SK-N-SH (cell line): ENCODE measurements around the gene TCF25. TPM values are rescaled to one million over a fixed set of nuclear protein-coding genes. Genes with fewer than 3 reads are reported as not detected.

ENCODE experiments used
- CTCF ChIA-PET: fragments of 300-600, 350-600 bp; formaldehyde crosslinking; extraction: SDS; loops from one replicate; lab custom pipeline; 2021; lab: Yijun Ruan, JAX
- POLR2A ChIA-PET: fragments of 350-600 bp; sonication (Branson Sonifier 250); formaldehyde crosslinking; extraction: SDS; loops from one replicate; lab custom pipeline; 2020; ENCODE audit warnings: antibody characterized with exemption, inconsistent platforms; lab: Yijun Ruan, JAX
- DNase-seq: peaks from one replicate; pipeline ENCODE4 v3.0.0; 2012
- H2AFZ ChIP-seq: fragments of 200-600 bp; sonication (generic); 2 replicates; pipeline ENCODE4 v1.8.1; 2016; ENCODE audit warnings: antibody characterized with exemption, mild to moderate bottlenecking, low read depth
- H3F3A ChIP-seq: fragments of 200-600 bp; sonication (generic); replicated peaks from 2 replicates; pipeline ENCODE3; 2016; ENCODE audit warnings: antibody characterized with exemption, mild to moderate bottlenecking; ENCODE audit not compliant: insufficient read depth
- H3K27ac ChIP-seq, 2 experiments: fragments of 200-500 bp in 1 of 2; fragments of 200-600 bp in 1 of 2; sonication (Bioruptor generic) in 1 of 2; sonication (generic), shearing (Covaris generic) in 1 of 2; 2 replicates each; pipeline versions ENCODE4 v1.5.1 to v1.6.1; 2014 to 2016; ENCODE audit warnings: low read depth in 2 of 2, inconsistent platforms in 1 of 2, low read length in 1 of 2, mild to moderate bottlenecking in 1 of 2, mixed read lengths in 1 of 2
- H3K27me3 ChIP-seq: fragments of 200-600 bp; sonication (generic), shearing (Covaris generic); 2 replicates; pipeline ENCODE4 v1.6.1; 2016; ENCODE audit warnings: mixed run types; ENCODE audit not compliant: insufficient read depth
- H3K36me3 ChIP-seq, 2 experiments: fragments of 200-500 bp in 1 of 2; fragments of 200-600 bp in 1 of 2; sonication (Bioruptor generic) in 1 of 2; sonication (generic) in 1 of 2; replicated peaks in 1 of 2; 2 replicates each; pipeline versions ENCODE3 to v1.5.1; 2014 to 2016; ENCODE audit warnings: low read length in 1 of 2, mild to moderate bottlenecking in 1 of 2; ENCODE audit not compliant: insufficient read depth in 2 of 2, control insufficient read depth in 1 of 2
- H3K4me1 ChIP-seq, 2 experiments: fragments of 200-500 bp in 1 of 2; fragments of 200-600 bp in 1 of 2; sonication (Bioruptor generic) in 1 of 2; sonication (generic), shearing (Covaris generic) in 1 of 2; 2 replicates each; pipeline versions ENCODE4 v1.5.1 to v1.6.1; 2014 to 2016; ENCODE audit warnings: low read depth in 1 of 2, low read length in 1 of 2, mixed run types in 1 of 2; ENCODE audit not compliant: insufficient read depth in 2 of 2, control insufficient read depth in 1 of 2
- H3K4me2 ChIP-seq: fragments of 200-600 bp; sonication (generic), shearing (Covaris generic); 2 replicates; pipeline ENCODE4 v1.6.1; 2017; ENCODE audit warnings: mixed run types
- H3K4me3 ChIP-seq, 2 experiments: fragments of 200-500 bp in 1 of 2; fragments of 200-600 bp in 1 of 2; sonication (Bioruptor generic) in 1 of 2; sonication (generic), shearing (Covaris generic) in 1 of 2; 2 replicates each; pipeline versions ENCODE4 v1.5.1 to v1.8.1; 2014 to 2016; ENCODE audit warnings: low read depth in 2 of 2, inconsistent platforms in 1 of 2, low read length in 1 of 2, mild to moderate bottlenecking in 1 of 2, mixed read lengths in 1 of 2, moderate library complexity in 1 of 2
- H3K79me2 ChIP-seq: fragments of 200-600 bp; sonication (generic); 2 replicates; pipeline ENCODE4 v1.8.1; 2017; ENCODE audit warnings: mild to moderate bottlenecking; ENCODE audit not compliant: insufficient read depth
- H3K9ac ChIP-seq: fragments of 200-600 bp; sonication (generic); 2 replicates; pipeline ENCODE4 v1.6.1; 2017; ENCODE audit warnings: mixed run types
- H3K9me2 ChIP-seq: fragments of 200-600 bp; sonication (generic); 2 replicates; pipeline ENCODE4 v1.6.1; 2017; ENCODE audit warnings: mixed run types
- H3K9me3 ChIP-seq: fragments of 200-600 bp; sonication (generic); 2 replicates; pipeline ENCODE4 v1.6.1; 2017; ENCODE audit warnings: mixed run types, mild to moderate bottlenecking, moderate library complexity
- H4K20me1 ChIP-seq: fragments of 200-600 bp; sonication (generic); 2 replicates; pipeline ENCODE4 v1.6.1; 2017; ENCODE audit warnings: mild to moderate bottlenecking, mixed run types; ENCODE audit not compliant: insufficient read depth
- CHD2 ChIP-seq: fragments of 150-350 bp; IDR thresholded peaks from 2 replicates; pipeline ENCODE4 v1.6.1; 2018; ENCODE audit warnings: low read length; ENCODE audit not compliant: partially characterized antibody
- CTCF ChIP-seq: fragments of 200-600 bp; sonication (generic); IDR thresholded peaks from 2 replicates; pipeline ENCODE4 v1.6.1; 2017; ENCODE audit warnings: antibody characterized with exemption, mild to moderate bottlenecking, moderate library complexity
- ELF1 ChIP-seq: IDR thresholded peaks from 2 replicates; pipeline ENCODE4 v1.4.0; 2012
- EP300 ChIP-seq, 2 experiments: IDR thresholded peaks; 2 replicates each; pipeline versions ENCODE4 v1.4.0 to v1.6.1; 2012; ENCODE audit warnings: borderline replicate concordance in 1 of 2, low read depth in 1 of 2, low read length in 1 of 2
- EZH2phosphoT487 ChIP-seq: fragments of 200-600 bp; sonication (generic); IDR thresholded peaks from 2 replicates; pipeline ENCODE4 v1.6.1; 2017; ENCODE audit warnings: low read depth, mixed run types, mild to moderate bottlenecking, antibody characterized with exemption, moderate library complexity, borderline replicate concordance
- FOSL2 ChIP-seq: IDR thresholded peaks from 2 replicates; pipeline ENCODE4 v1.4.0; 2012; ENCODE audit warnings: low read depth, mild to moderate bottlenecking, moderate library complexity, borderline replicate concordance
- FOXJ3 ChIP-seq: sonication (generic); formaldehyde crosslinking; IDR thresholded peaks from 2 replicates; pipeline ENCODE4 v1.5.1; 2020; ENCODE audit warnings: mild to moderate bottlenecking, missing genetic modification reagents
- FOXM1 ChIP-seq: IDR thresholded peaks from 2 replicates; pipeline ENCODE4 v1.4.0; 2012; ENCODE audit warnings: low read depth, mild to moderate bottlenecking
- GATA2 ChIP-seq: sonication (generic); formaldehyde crosslinking; IDR thresholded peaks from 2 replicates; pipeline ENCODE4 v1.5.0; 2020; ENCODE audit warnings: mild to moderate bottlenecking, missing genetic modification reagents
- JUND ChIP-seq: IDR thresholded peaks from 2 replicates; pipeline ENCODE4 v1.4.0; 2012
- MEF2A ChIP-seq: IDR thresholded peaks from 2 replicates; pipeline ENCODE4 v1.4.0; 2012; ENCODE audit warnings: low read depth, borderline replicate concordance
- NRF1 ChIP-seq: IDR thresholded peaks from 2 replicates; pipeline ENCODE4 v1.6.1; 2012; ENCODE audit warnings: low read depth, mild to moderate bottlenecking, low read length
- POLR2AphosphoS5 ChIP-seq: IDR thresholded peaks from 2 replicates; pipeline ENCODE4 v1.6.1; 2012; ENCODE audit warnings: low read depth, low read length
- RAD21 ChIP-seq: IDR thresholded peaks from 2 replicates; pipeline ENCODE4 v1.6.1; 2012; ENCODE audit warnings: mild to moderate bottlenecking, low read length
- RCOR1 ChIP-seq: fragments of 150-350 bp; IDR thresholded peaks from 2 replicates; pipeline ENCODE4 v1.6.1; 2017; ENCODE audit warnings: antibody characterized with exemption, low read length
- SMC3 ChIP-seq: IDR thresholded peaks from 2 replicates; pipeline ENCODE4 v1.6.1; 2012; ENCODE audit warnings: low read depth, low read length, improper control_type of control experiment
- TCF12 ChIP-seq: IDR thresholded peaks from 2 replicates; pipeline ENCODE4 v1.4.0; 2012
- TEAD4 ChIP-seq: IDR thresholded peaks from 2 replicates; pipeline ENCODE4 v1.4.0; 2012; ENCODE audit warnings: mild to moderate bottlenecking, borderline replicate concordance; ENCODE audit not compliant: insufficient read depth
- WGBS: methylation state at CpG from one replicate; pipeline ENCODE4 v1.1.6; 2017; ENCODE audit warnings: low lambda C conversion rate; 5-methylcytosine and 5-hydroxymethylcytosine counted together
- polyA plus RNA-seq, 3 experiments: library from polyadenylated mRNA; depleted of rRNA; stranded (reverse); fragments of >200 nt; gene quantifications; 2 replicates each; pipeline ENCODE4 v1.2.3, GENCODE V29; 2012
- TF ChIP-seq, protein P1 (sequence below): IDR thresholded peaks from 2 replicates; pipeline ENCODE4 v1.4.0; 2012; ENCODE audit warnings: low read depth
- TF ChIP-seq, protein P2 (sequence below): IDR thresholded peaks from 2 replicates; pipeline ENCODE4 v1.4.0; 2012; ENCODE audit warnings: low read depth, borderline replicate concordance

TCF25 gene
- polyA plus RNA-seq, 1 of the 3 experiments (the other 2 are of a cell fraction), result 208 TPM

DNA sequence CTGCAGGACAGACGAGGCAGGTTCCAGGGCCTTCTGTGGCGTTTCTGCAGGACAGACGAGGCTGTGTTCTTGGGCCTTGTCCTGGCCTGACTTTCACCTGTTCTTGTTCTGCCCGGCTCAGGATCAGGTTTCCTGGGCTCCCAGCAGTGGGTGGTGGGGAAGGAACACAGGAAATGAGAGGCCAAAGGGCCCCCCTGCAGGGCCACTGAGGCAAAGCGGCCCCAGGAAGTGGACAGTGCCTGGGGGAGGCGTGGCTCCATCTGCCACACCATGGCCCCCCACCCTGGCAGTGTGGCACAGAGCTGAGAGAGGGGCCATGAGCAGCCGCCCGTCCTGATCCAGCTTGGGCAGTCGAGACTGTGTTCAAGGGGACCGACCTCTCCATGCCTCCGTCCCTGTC, 24.4 kb upstream of the TCF25 start:
- POLR2A ChIA-PET, result no interaction called here
- H3K27me3 ChIP-seq, result no peaks in the 10 kb centered on the region
- TF ChIP-seq SMC3 (no peak), EZH2phosphoT487 (no peak), ELF1 (no peak), CTCF (no peak), TEAD4 (no peak), CHD2 (no peak)
- TF ChIP-seq, all 33 proteins: peak for 0
- no peak for DNase-seq
- Histone ChIP-seq H3K79me2 (no peaks in the 10 kb centered on the region), H3K27ac (no peak overlapping the region), H2AFZ (no peak overlapping the region), H3K4me2 (no peak overlapping the region), H3K9me3 (no peaks in the 10 kb centered on the region), H3K36me3 (no peaks in the 10 kb centered on the region), H3K9me2 (no peaks in the 10 kb centered on the region), H3K4me3 (no peak overlapping the region), H4K20me1 (no peaks in the 10 kb centered on the region), H3K4me1 (no peaks in the 10 kb centered on the region; a peak in 1 of 4 replicates), H3K9ac (no peak overlapping the region), H3F3A (no peaks in the 10 kb centered on the region)
- 84% methylated on average over 5 of the region's 11 CpGs for WGBS
- CTCF ChIA-PET, result interaction anchor here (3.7 kb wide), 1 partner anchor 12 kb away, joined by 29 read pairs; no protein-coding TSS in a partner anchor

GRCh38 chr16:89853306-89853993, 19.9 kb upstream of the TCF25 start:
- DNase-seq, result no peak
- Histone ChIP-seq H3K27me3 (no peaks in the 10 kb centered on the region), H3K36me3 (no peaks in the 10 kb centered on the region), H3K4me3 (no peak overlapping the region), H3K4me1 (no peaks in the 10 kb centered on the region), H3K27ac (no peak overlapping the region), H3K9me3 (no peaks in the 10 kb centered on the region), H4K20me1 (no peaks in the 10 kb centered on the region), H3K9ac (no peak overlapping the region), H3K79me2 (no peaks in the 10 kb centered on the region), H3F3A (no peaks in the 10 kb centered on the region), H3K4me2 (no peak overlapping the region), H2AFZ (no peak overlapping the region), H3K9me2 (no peaks in the 10 kb centered on the region)
- 94% methylated on average over 8 of the region's 21 CpGs for WGBS
- ChIA-PET CTCF (interaction anchor here (1.0 to 1.6 kb wide), 2 partner anchors 20 to 101 kb away, joined by 3 to 4 read pairs; partner anchors contain the start of gene TCF25), POLR2A (no interaction called here)
- TF ChIP-seq, protein P1, sequence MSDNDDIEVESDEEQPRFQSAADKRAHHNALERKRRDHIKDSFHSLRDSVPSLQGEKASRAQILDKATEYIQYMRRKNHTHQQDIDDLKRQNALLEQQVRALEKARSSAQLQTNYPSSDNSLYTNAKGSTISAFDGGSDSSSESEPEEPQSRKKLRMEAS, result no peak
- TF ChIP-seq FOSL2 (no peak), GATA2 (CRISPR knock-in tag) (no peak), JUND (no peak), FOXM1 (no peak), RAD21 (no peak), MEF2A (no peak), POLR2AphosphoS5 (no peak), CHD2 (no peak), EP300 (IDR thresholded peaks at IDR 0.05; ENCODE audit: borderline replicate concordance in 1 of 2, low read depth in 1 of 2, low read length in 1 of 2) (no peak), FOXJ3 (CRISPR knock-in tag) (no peak), RCOR1 (no peak), EZH2phosphoT487 (no peak), NRF1 (no peak), TCF12 (no peak)
- TF ChIP-seq, protein P2, sequence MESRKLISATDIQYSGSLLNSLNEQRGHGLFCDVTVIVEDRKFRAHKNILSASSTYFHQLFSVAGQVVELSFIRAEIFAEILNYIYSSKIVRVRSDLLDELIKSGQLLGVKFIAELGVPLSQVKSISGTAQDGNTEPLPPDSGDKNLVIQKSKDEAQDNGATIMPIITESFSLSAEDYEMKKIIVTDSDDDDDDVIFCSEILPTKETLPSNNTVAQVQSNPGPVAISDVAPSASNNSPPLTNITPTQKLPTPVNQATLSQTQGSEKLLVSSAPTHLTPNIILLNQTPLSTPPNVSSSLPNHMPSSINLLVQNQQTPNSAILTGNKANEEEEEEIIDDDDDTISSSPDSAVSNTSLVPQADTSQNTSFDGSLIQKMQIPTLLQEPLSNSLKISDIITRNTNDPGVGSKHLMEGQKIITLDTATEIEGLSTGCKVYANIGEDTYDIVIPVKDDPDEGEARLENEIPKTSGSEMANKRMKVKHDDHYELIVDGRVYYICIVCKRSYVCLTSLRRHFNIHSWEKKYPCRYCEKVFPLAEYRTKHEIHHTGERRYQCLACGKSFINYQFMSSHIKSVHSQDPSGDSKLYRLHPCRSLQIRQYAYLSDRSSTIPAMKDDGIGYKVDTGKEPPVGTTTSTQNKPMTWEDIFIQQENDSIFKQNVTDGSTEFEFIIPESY, result no peak
